ENCODE data around the gene TTLL12. TPM values are rescaled to one million over a fixed set of nuclear protein-coding genes. Genes with fewer than 3 reads are reported as not detected.
A peak's percentile ranks its signal among the peaks of the same experiment; 100 is the strongest.

The TTLL12 gene
- total RNA-seq = 10 to 100 TPM; 38.5 to 50.4 (median 41.9) TPM

GRCh38 chr22:43186272-43187170, at the start of gene TTLL12:
Gene TTLL12 (minus strand): TSS chr22:43187134. CDS start chr22:43187069, 65 bp downstream.
- H3K27ac ChIP-seq = peak within 1 kb of the TSS; percentile 76 to 92 (median 90)
- TF ChIP-seq CTCF (IDR thresholded peaks at IDR 0.05) (peak in 1 of 5 experiments; percentile 31), POLR2A (IDR thresholded peaks at IDR 0.05) (peak; percentile 49 to 68), EP300 (IDR thresholded peaks at IDR 0.05) (no peak)
- peaks cover 0 to 19% (median 0%) of the 10 kb centered on the region in 3 donors for H3K36me3 ChIP-seq
- peaks cover 0 to 4% of the 10 kb centered on the region in 2 donors for H3K27me3 ChIP-seq
- 1 to 2% methylated on average over 18 to 38 of the region's 87 CpGs for WGBS, 2 donors
- H3K4me1 ChIP-seq = peaks cover 0 to 35% (median 5%) of the 10 kb centered on the region in 4 donors
- peak within 1 kb of the TSS; percentile 59 to 86 (median 62) for H3K4me3 ChIP-seq
- no peak for DNase-seq (ENCODE audit: low spot score in 2 of 2)
- H3K9me3 ChIP-seq = no peaks in the 10 kb centered on the region

GRCh38 chr22:43235445-43236409, 48.8 kb upstream of the TTLL12 start:
- H3K4me3 ChIP-seq = no peak overlapping the region
- TF ChIP-seq POLR2A (IDR thresholded peaks at IDR 0.05) (no peak), EP300 (IDR thresholded peaks at IDR 0.05) (no peak), CTCF (IDR thresholded peaks at IDR 0.05) (no peak)
- H3K27ac ChIP-seq = no peak overlapping the region
- H3K9me3 ChIP-seq = no peaks in the 10 kb centered on the region
- 75 to 77% methylated on average over 21 to 22 of the region's 22 CpGs for WGBS, 2 donors
- peaks cover 0 to 4% of the 10 kb centered on the region in 2 donors for H3K27me3 ChIP-seq
- H3K4me1 ChIP-seq = peaks cover 0 to 26% (median 0%) of the 10 kb centered on the region in 4 donors
- DNase-seq (ENCODE audit: low spot score in 2 of 2) = no peak
- H3K36me3 ChIP-seq = no peaks in the 10 kb centered on the region

- Histone ChIP-seq H3K4me1 (peaks cover 0 to 21% (median 0%) of the 10 kb centered on the region in 4 donors), H3K27me3 (peaks cover 0 to 7% of the 10 kb centered on the region in 2 donors), H3K36me3 (no peaks in the 10 kb centered on the region), H3K4me3 (no peak overlapping the region), H3K27ac (peak overlapping the region in 1 of 4 donors; percentile 20), H3K9me3 (no peaks in the 10 kb centered on the region)
- no peak for TF ChIP-seq CTCF (IDR thresholded peaks at IDR 0.05)
- TF ChIP-seq POLR2A (IDR thresholded peaks at IDR 0.05) = no peak
- no peak for TF ChIP-seq EP300 (IDR thresholded peaks at IDR 0.05)
- no peak for DNase-seq (ENCODE audit: low spot score in 2 of 2)
- WGBS, 2 donors = 60 to 80% methylated on average over 5 to 9 of the region's 9 CpGs
Measured at GRCh38 chr22:43234264-43234988, 47.5 kb upstream of the TTLL12 start.

DNA sequence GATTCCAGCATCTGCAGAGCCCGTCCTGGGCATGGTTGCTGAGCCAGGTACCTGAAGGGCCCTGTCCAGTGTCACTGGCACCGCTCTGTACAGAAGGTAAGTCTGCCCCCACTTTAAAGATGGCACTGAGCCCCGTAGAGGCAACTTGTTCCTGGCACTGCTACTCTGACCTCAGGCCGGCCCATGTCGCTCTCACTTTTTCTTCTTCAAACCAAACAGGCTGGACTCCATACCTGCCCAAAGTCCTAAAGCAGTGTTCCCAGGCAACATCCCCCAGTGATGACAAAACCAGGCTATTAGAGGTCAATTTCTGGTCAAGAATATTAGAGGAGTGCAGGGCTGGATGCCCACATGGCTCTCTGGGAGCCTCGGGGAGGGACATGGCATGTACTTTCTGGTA, 46.6 kb upstream of the TTLL12 start:
- TF ChIP-seq CTCF (IDR thresholded peaks at IDR 0.05) = no peak
- peaks cover 0 to 12% (median 0%) of the 10 kb centered on the region in 4 donors for H3K4me1 ChIP-seq
- peaks cover 0 to 7% of the 10 kb centered on the region in 2 donors for H3K27me3 ChIP-seq
- H3K27ac ChIP-seq = no peak overlapping the region
- H3K36me3 ChIP-seq = no peaks in the 10 kb centered on the region
- WGBS, 2 donors = 75 to 87% methylated on average over 4 to 6 of the region's 6 CpGs
- no peak overlapping the region for H3K4me3 ChIP-seq
- DNase-seq (ENCODE audit: low spot score in 2 of 2) = no peak
- H3K9me3 ChIP-seq = no peaks in the 10 kb centered on the region

All from tibial nerve (tissue), 4 donors.